Measurements from ENCODE around the gene SIPA1L2.

The SIPA1L2 gene

DNA sequence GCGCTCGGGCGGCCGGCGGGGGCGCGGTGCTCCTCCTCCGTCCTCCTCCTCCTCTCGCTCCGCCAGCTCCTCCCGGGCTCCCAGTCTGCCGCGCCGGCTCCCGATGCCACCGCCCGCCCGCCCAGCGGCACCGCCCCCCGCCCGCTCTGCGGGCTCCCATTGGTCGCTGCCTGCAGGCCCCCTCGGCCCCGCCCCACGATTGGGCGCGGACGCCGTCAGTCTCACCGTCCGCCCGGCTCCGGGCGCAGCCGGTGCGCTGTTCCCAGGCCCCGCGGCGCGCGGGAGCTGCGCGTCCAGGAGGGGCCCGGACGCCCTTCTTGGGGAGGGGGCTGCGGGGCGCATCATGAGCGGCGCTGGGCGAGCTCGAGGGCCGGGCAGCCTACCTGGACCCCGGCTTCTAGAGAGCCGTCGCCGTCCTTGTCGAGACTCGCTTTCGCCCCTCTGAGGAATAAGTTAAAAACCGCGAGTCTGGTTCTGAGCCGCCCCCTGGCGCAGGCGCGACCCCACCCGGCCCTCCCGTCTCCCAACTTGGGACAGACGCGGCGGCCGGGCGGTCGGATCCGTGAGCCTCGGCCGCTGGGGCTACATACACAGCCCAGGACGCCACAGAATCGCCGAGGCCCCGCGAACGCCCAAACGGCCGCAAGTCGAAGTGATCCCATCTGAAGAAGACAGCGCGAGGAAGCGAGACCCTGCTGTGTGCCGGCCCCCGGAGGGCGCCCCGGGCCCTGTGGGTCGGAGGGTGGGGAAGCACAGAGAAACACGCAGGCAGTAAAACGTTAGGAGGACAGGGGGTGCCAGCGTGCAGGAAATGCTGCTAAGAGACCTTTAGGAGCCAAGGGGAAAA, at the start of gene SIPA1L2:
SIPA1L2 (minus strand) TSS at position 87 of the 847 bp plus-strand sequence. CDS start 114,794 bp downstream, outside the sequence.
- peak within 1 kb of the TSS; percentile 63 for H3K4me3 ChIP-seq (ENCODE audit: insufficient read depth, low read length, poor library complexity, severe bottlenecking)
- no peaks in the 10 kb centered on the region for H3F3A ChIP-seq (ENCODE audit: insufficient read depth)
- H4K20me1 ChIP-seq (ENCODE audit: low read depth, low read length), result no peaks in the 10 kb centered on the region
- peak within 1 kb of the TSS; percentile 55 for H3K9ac ChIP-seq (ENCODE audit: low read length)
- H3K79me2 ChIP-seq (ENCODE audit: insufficient read depth, low read length), result no peaks in the 10 kb centered on the region
- H3K9me2 ChIP-seq (replicated peaks; ENCODE audit: insufficient read depth, low read length), result no peaks in the 10 kb centered on the region
- no peaks in the 10 kb centered on the region for H3K27me3 ChIP-seq (ENCODE audit: low read length)
- peak within 1 kb of the TSS; percentile 66 for H3K4me2 ChIP-seq (ENCODE audit: low read depth, low read length, poor library complexity, severe bottlenecking)
- no peak for TF ChIP-seq CTCF (IDR thresholded peaks at IDR 0.05; ENCODE audit: insufficient read depth, low read length, poor library complexity, severe bottlenecking)
- TF ChIP-seq EZH2phosphoT487 (conservative IDR thresholded peaks at IDR 0.05; ENCODE audit: low read length), result no peak
- H3K36me3 ChIP-seq (ENCODE audit: low read length), result no peaks in the 10 kb centered on the region
- H3K9me3 ChIP-seq (ENCODE audit: insufficient read depth, low read length), result no peaks in the 10 kb centered on the region
- peak within 1 kb of the TSS; percentile 93 for H2AFZ ChIP-seq (ENCODE audit: low read depth, low read length, severe bottlenecking)
- H3K27ac ChIP-seq (ENCODE audit: low read depth, low read length), result no peak within 1 kb of the TSS

- H3K27ac ChIP-seq (ENCODE audit: low read depth, low read length), result no peak overlapping the region
- no peak overlapping the region for H3K9ac ChIP-seq (ENCODE audit: low read length)
- H3K4me3 ChIP-seq (ENCODE audit: insufficient read depth, low read length, poor library complexity, severe bottlenecking), result no peak overlapping the region
- H3K79me2 ChIP-seq (ENCODE audit: insufficient read depth, low read length), result no peaks in the 10 kb centered on the region
- TF ChIP-seq CTCF (IDR thresholded peaks at IDR 0.05; ENCODE audit: insufficient read depth, low read length, poor library complexity, severe bottlenecking) (no peak), EZH2phosphoT487 (conservative IDR thresholded peaks at IDR 0.05; ENCODE audit: low read length) (no peak)
- no peaks in the 10 kb centered on the region for H3K9me3 ChIP-seq (ENCODE audit: insufficient read depth, low read length)
- H3K27me3 ChIP-seq (ENCODE audit: low read length), result no peaks in the 10 kb centered on the region
- H2AFZ ChIP-seq (ENCODE audit: low read depth, low read length, severe bottlenecking), result no peak overlapping the region
- no peaks in the 10 kb centered on the region for H3K36me3 ChIP-seq (ENCODE audit: low read length)
- H3K4me2 ChIP-seq (ENCODE audit: low read depth, low read length, poor library complexity, severe bottlenecking), result no peak overlapping the region
- no peaks in the 10 kb centered on the region for H4K20me1 ChIP-seq (ENCODE audit: low read depth, low read length)
- H3F3A ChIP-seq (ENCODE audit: insufficient read depth), result no peaks in the 10 kb centered on the region
- H3K9me2 ChIP-seq (replicated peaks; ENCODE audit: insufficient read depth, low read length), result no peaks in the 10 kb centered on the region
Observed at GRCh38 chr1:232678185-232678886, 48.4 kb upstream of the SIPA1L2 start.

- no peaks in the 10 kb centered on the region for H3F3A ChIP-seq (ENCODE audit: insufficient read depth)
- no peaks in the 10 kb centered on the region for H3K9me3 ChIP-seq (ENCODE audit: insufficient read depth, low read length)
- H3K36me3 ChIP-seq (ENCODE audit: low read length), result no peaks in the 10 kb centered on the region
- no peak overlapping the region for H2AFZ ChIP-seq (ENCODE audit: low read depth, low read length, severe bottlenecking)
- H4K20me1 ChIP-seq (ENCODE audit: low read depth, low read length), result no peaks in the 10 kb centered on the region
- H3K79me2 ChIP-seq (ENCODE audit: insufficient read depth, low read length), result no peaks in the 10 kb centered on the region
- no peak overlapping the region for H3K4me3 ChIP-seq (ENCODE audit: insufficient read depth, low read length, poor library complexity, severe bottlenecking)
- H3K9ac ChIP-seq (ENCODE audit: low read length), result no peak overlapping the region
- H3K27ac ChIP-seq (ENCODE audit: low read depth, low read length), result no peak overlapping the region
- H3K27me3 ChIP-seq (ENCODE audit: low read length), result no peaks in the 10 kb centered on the region
- H3K4me2 ChIP-seq (ENCODE audit: low read depth, low read length, poor library complexity, severe bottlenecking), result no peak overlapping the region
- TF ChIP-seq CTCF (IDR thresholded peaks at IDR 0.05; ENCODE audit: insufficient read depth, low read length, poor library complexity, severe bottlenecking), result no peak
- TF ChIP-seq EZH2phosphoT487 (conservative IDR thresholded peaks at IDR 0.05; ENCODE audit: low read length), result no peak
- no peaks in the 10 kb centered on the region for H3K9me2 ChIP-seq (replicated peaks; ENCODE audit: insufficient read depth, low read length)
Observed at GRCh38 chr1:232676307-232676706, 46.4 kb upstream of the SIPA1L2 start.

Data from SU-DHL-6 (cell line).